Suprapubic skin (tissue), 3 donors: ENCODE results near the gene GLOD4.
"Not testable (repeated sequence)": the region's sequence is repeated elsewhere in the genome, so short reads cannot be mapped to it uniquely, and the experiment has no call there.

Experiments
- EP300 ChIP-seq: sonication (generic); formaldehyde crosslinking; IDR thresholded peaks from one replicate; pipeline ENCODE4 v1.6.1; 2017; ENCODE audit warnings: antibody characterized with exemption
- POLR2A ChIP-seq, 2 donors: fragments of 450-650 bp; IDR thresholded peaks; one replicate each; pipeline ENCODE4 v1.6.1; 2017; ENCODE audit warnings: antibody characterized with exemption in 2 of 2, mild to moderate bottlenecking in 2 of 2, moderate library complexity in 2 of 2
- TF ChIP-seq, protein P1 (sequence below), 2 donors: fragments of 200-600 bp in 1 of 2; fragments of 450-650 bp in 1 of 2; sonication (generic) in 1 of 2; IDR thresholded peaks; one replicate each; pipeline ENCODE4 v1.5.1; 2016 to 2019; ENCODE audit warnings: antibody characterized with exemption in 2 of 2, mild to moderate bottlenecking in 1 of 2, moderate library complexity in 1 of 2

DNA sequence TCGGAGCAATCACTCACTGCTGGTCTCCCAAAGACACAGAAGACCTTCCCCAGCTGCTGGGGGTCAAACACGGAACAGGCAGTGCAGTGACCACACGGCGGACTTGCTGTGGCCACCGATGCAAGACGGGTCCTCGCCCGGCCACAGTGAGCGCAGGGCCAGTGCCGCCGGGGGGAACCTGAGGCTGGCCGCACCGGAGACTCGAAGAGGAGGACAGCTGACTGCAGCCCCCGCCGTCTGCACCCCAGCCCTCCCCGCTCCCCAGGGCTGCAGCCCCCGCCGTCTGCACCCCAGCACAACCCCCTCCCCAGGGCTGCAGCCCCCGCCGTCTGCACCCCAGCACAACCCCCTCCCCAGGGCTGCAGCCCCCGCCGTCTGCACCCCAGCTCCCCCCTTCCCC lies 23.8 kb upstream of the GLOD4 start:
- TF ChIP-seq, protein P1, sequence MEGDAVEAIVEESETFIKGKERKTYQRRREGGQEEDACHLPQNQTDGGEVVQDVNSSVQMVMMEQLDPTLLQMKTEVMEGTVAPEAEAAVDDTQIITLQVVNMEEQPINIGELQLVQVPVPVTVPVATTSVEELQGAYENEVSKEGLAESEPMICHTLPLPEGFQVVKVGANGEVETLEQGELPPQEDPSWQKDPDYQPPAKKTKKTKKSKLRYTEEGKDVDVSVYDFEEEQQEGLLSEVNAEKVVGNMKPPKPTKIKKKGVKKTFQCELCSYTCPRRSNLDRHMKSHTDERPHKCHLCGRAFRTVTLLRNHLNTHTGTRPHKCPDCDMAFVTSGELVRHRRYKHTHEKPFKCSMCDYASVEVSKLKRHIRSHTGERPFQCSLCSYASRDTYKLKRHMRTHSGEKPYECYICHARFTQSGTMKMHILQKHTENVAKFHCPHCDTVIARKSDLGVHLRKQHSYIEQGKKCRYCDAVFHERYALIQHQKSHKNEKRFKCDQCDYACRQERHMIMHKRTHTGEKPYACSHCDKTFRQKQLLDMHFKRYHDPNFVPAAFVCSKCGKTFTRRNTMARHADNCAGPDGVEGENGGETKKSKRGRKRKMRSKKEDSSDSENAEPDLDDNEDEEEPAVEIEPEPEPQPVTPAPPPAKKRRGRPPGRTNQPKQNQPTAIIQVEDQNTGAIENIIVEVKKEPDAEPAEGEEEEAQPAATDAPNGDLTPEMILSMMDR (IDR thresholded peaks at IDR 0.05): not testable (repeated sequence)
- not testable (repeated sequence) for TF ChIP-seq POLR2A (IDR thresholded peaks at IDR 0.05); EP300
